GM19372 (cell line): Measurements from ENCODE around the gene VN1R5.

ENCODE experiments used
- ATAC-seq: cut with Tn5 transposase; IDR thresholded peaks from one replicate; pipeline ENCODE4 v1.9.1; 2021; ENCODE audit warnings: mild to moderate bottlenecking, low read depth, moderate library complexity; ENCODE audit not compliant: unreplicated experiment

The VN1R5 gene

GRCh38 chr1:247299723-247300381 lies 44.0 kb downstream of the VN1R5 start:
- ATAC-seq, result no peak

GRCh38 chr1:247300491-247301175 lies 44.8 kb downstream of the VN1R5 start:
- no peak for ATAC-seq

- ATAC-seq, result no peak
Observed at GRCh38 chr1:247301176-247301540, 45.3 kb downstream of the VN1R5 start.

- no peak for ATAC-seq
Observed at GRCh38 chr1:247303216-247303615, 47.3 kb downstream of the VN1R5 start.

GRCh38 chr1:247304031-247304430 lies 48.2 kb downstream of the VN1R5 start:
- no peak for ATAC-seq
